Lower lobe of right lung (tissue), 2 donors: ENCODE results near the gene MEGF9. TPM values are rescaled to one million over a fixed set of nuclear protein-coding genes. Genes with fewer than 3 reads are reported as not detected.

Source experiments
- ATAC-seq, 2 donors: fragments of 200-7000 bp; cut with Tn5 transposase; one replicate each; pipeline ENCODE4 v1.9.1; 2020 to 2022; ENCODE audit warnings: mild to moderate bottlenecking in 2 of 2, moderate library complexity in 2 of 2
- DNase-seq: peaks from one replicate; pipeline ENCODE4 v3.0.0-alpha.2; 2020
- H3K27ac ChIP-seq: fragments of 200-600 bp; one replicate; pipeline ENCODE4 v1.8.0; 2022
- H3K27me3 ChIP-seq: fragments of 200-600 bp; one replicate; pipeline ENCODE4 v1.8.0; 2022; ENCODE audit warnings: low read depth
- H3K36me3 ChIP-seq: fragments of 200-600 bp; one replicate; pipeline ENCODE4 v1.8.0; 2022; ENCODE audit warnings: mild to moderate bottlenecking
- H3K4me1 ChIP-seq: fragments of 200-600 bp; one replicate; pipeline ENCODE4 v1.8.0; 2022
- H3K4me3 ChIP-seq: fragments of 200-600 bp; one replicate; pipeline ENCODE4 v1.8.0; 2022; ENCODE audit warnings: mild to moderate bottlenecking
- H3K9me3 ChIP-seq: fragments of 200-600 bp; one replicate; pipeline ENCODE4 v1.8.0; 2022
- intact Hi-C: fragments of 100-400 bp; cut with DNase I; formaldehyde crosslinking; loops from one replicate; pipeline ENCODE4 v1.11.0; 2022
- total RNA-seq: library from RNA; stranded (reverse); fragmentation: NEBNext Ultra II Directional; extraction: Animal tissue kit (Norgen Biotek cat#: 25700); gene quantifications from one replicate; pipeline ENCODE4 v1.2.1, GENCODE V29; 2021
- TF ChIP-seq, protein P1 (sequence below): fragments of 200-600 bp; IDR thresholded peaks from one replicate; pipeline ENCODE4 v1.8.0; 2022; ENCODE audit warnings: antibody characterized with exemption, mild to moderate bottlenecking
- donor health status: DM: no; HTN: yes; CAD: no; lungs with severe emphysema.

Gene MEGF9
- total RNA-seq, 1 donor from 2014 or later, result 71.1 TPM

DNA sequence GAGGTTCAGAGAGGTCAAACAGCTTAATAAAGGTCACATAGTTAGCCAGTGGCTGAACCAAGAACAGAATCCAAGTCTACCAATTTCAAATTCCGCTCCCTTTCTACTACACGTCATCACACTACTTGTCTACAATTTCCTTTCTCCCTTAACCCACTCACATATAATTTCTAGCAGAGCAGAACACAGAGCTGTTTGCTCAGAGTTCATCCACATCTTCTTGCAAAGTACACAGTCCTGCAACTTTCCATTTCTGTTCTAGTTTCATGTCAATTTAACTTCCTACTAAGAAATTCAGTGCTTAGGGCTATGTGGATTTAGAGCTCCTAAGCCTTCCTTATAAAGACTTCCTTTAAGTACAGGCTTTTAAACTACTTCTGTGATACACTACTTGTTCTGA is 61.3 kb downstream of the MEGF9 start:
- no peak overlapping the region for H3K4me3 ChIP-seq
- DNase-seq (no peak), ATAC-seq (no peak)
- H3K27ac ChIP-seq, result no peak overlapping the region
- H3K27me3 ChIP-seq, result no peaks in the 10 kb centered on the region
- TF ChIP-seq, protein P1, sequence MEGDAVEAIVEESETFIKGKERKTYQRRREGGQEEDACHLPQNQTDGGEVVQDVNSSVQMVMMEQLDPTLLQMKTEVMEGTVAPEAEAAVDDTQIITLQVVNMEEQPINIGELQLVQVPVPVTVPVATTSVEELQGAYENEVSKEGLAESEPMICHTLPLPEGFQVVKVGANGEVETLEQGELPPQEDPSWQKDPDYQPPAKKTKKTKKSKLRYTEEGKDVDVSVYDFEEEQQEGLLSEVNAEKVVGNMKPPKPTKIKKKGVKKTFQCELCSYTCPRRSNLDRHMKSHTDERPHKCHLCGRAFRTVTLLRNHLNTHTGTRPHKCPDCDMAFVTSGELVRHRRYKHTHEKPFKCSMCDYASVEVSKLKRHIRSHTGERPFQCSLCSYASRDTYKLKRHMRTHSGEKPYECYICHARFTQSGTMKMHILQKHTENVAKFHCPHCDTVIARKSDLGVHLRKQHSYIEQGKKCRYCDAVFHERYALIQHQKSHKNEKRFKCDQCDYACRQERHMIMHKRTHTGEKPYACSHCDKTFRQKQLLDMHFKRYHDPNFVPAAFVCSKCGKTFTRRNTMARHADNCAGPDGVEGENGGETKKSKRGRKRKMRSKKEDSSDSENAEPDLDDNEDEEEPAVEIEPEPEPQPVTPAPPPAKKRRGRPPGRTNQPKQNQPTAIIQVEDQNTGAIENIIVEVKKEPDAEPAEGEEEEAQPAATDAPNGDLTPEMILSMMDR, result no peak
- no peaks in the 10 kb centered on the region for H3K36me3 ChIP-seq
- H3K9me3 ChIP-seq, result no peaks in the 10 kb centered on the region
- intact Hi-C loops, result no loop called here
- no peaks in the 10 kb centered on the region for H3K4me1 ChIP-seq

GRCh38 chr9:120650352-120650751 is 63.9 kb downstream of the MEGF9 start:
- Histone ChIP-seq H3K27me3 (no peaks in the 10 kb centered on the region), H3K4me1 (no peaks in the 10 kb centered on the region), H3K9me3 (no peaks in the 10 kb centered on the region), H3K4me3 (no peak overlapping the region), H3K36me3 (no peaks in the 10 kb centered on the region), H3K27ac (no peak overlapping the region)
- ATAC-seq (peak in 1 of 2 donors; percentile 48), DNase-seq (no peak)
- intact Hi-C loops, result no loop called here
- TF ChIP-seq, protein P1, result no peak

DNA sequence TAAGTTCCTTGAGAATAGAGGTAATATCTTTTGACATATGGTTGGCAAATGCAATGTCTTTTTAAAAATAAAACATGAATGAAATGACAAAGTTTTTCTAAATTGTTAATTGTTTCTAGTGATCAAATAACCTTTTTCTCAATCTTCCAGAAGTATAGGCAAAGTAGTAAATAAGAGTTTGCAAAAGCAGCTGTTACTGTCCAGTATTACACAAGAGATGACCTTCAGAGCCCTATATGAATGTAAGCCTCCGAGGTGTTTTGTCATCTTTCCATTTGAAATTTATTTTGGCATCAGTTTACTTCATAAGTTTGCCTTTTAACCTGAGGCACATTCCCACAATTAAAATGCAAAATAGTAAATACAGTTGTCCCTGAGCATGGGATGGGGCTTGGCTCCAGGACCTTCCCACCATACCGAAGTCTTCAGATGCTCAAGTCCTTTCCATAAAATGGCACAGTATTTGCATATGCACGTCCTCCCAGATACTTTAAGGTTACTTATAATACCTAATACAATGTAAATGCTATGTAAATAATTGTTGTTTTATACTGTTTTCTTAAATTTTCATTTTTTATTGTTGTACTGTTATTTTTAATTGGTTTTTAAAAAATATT is 65.6 kb downstream of the MEGF9 start:
- TF ChIP-seq, protein P1, result no peak
- intact Hi-C loops, result no loop called here
- no peak for ATAC-seq

GRCh38 chr9:120646948-120647347 is 67.3 kb downstream of the MEGF9 start:
- ATAC-seq (no peak), DNase-seq (no peak)
- Histone ChIP-seq H3K4me1 (no peaks in the 10 kb centered on the region), H3K4me3 (no peak overlapping the region), H3K9me3 (no peaks in the 10 kb centered on the region), H3K27me3 (no peaks in the 10 kb centered on the region), H3K36me3 (no peaks in the 10 kb centered on the region), H3K27ac (no peak overlapping the region)
- TF ChIP-seq, protein P1, result no peak
- intact Hi-C loops, result no loop called here

More for the DNA sequence above, 65.6 kb downstream of the MEGF9 start:
- Histone ChIP-seq H3K27ac (no peak overlapping the region), H3K4me1 (no peaks in the 10 kb centered on the region), H3K4me3 (no peak overlapping the region), H3K36me3 (no peaks in the 10 kb centered on the region), H3K9me3 (no peaks in the 10 kb centered on the region), H3K27me3 (no peaks in the 10 kb centered on the region)
- no peak for DNase-seq

DNA sequence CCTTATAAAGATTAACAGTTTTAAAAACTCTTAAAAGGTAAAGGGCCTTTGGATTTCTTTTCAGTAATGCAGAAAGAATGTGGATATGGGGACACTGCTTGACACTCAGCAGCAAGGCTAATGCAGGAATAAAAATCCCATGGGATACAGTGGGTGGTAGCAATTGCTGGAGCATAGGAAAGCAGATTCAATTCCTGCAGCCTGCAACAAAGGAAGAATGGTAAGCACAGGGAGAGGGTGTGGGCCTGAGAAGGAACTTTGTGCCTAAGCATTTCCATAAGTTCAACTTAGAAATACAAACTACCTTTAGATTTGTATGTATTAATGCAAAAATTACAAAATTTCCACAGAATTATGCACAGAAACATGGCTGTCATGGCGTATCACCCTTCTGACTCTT is 68.5 kb downstream of the MEGF9 start:
- H3K27ac ChIP-seq, result no peak overlapping the region
- DNase-seq, result no peak
- H3K9me3 ChIP-seq, result no peaks in the 10 kb centered on the region
- TF ChIP-seq, protein P1, result no peak
- H3K4me1 ChIP-seq, result no peaks in the 10 kb centered on the region
- no peak for ATAC-seq
- no peaks in the 10 kb centered on the region for H3K27me3 ChIP-seq
- H3K4me3 ChIP-seq, result no peak overlapping the region
- intact Hi-C loops, result no loop called here
- no peaks in the 10 kb centered on the region for H3K36me3 ChIP-seq

DNA sequence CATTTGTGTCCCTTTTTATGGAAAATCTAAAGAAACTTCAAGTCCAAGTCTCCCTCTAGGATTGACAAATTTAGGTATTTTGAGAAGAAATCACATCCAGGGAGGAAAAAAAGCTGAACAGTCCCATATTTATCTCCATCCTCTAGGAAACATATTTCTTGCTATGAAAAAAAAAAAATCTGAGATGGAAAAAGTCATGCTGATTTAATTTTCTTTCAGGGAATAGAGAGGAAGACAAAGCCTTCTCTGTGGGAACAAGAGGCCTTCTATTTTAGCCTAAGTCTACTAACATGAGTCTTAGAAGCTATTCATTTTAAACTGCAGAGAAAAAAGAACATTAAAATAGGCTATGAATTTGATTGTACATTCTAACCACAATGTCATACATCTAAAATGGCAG is 71.2 kb downstream of the MEGF9 start:
- intact Hi-C loops, result no loop called here
- TF ChIP-seq, protein P1, result no peak
- ATAC-seq, result no peak

More for the DNA sequence above, 71.2 kb downstream of the MEGF9 start:
- DNase-seq, result no peak
- Histone ChIP-seq H3K9me3 (no peaks in the 10 kb centered on the region), H3K4me3 (no peak overlapping the region), H3K27ac (no peak overlapping the region), H3K27me3 (no peaks in the 10 kb centered on the region), H3K4me1 (no peaks in the 10 kb centered on the region), H3K36me3 (no peaks in the 10 kb centered on the region)
